Small intestine (tissue), 7 donors: ENCODE data around the gene CD47. TPM values are rescaled to one million over a fixed set of nuclear protein-coding genes. Genes with fewer than 3 reads are reported as not detected.

Experiments used
- DNase-seq, 2 donors: peaks; one replicate each; pipeline versions ENCODE4 v3.0.0 to v3.0.0-alpha.2; 2013
- FAIRE-seq: peaks from 2 replicates; lab custom pipeline; 2012; peaks lifted over from hg19 to GRCh38; lab: Jason Lieb, UNC
- H3K27ac ChIP-seq, 3 donors: one replicate each; pipeline ENCODE4 v1.5.1; 2013; ENCODE audit warnings: low read length in 2 of 3, mild to moderate bottlenecking in 2 of 3, control low read depth in 1 of 3, inconsistent platforms in 1 of 3, low read depth in 1 of 3, moderate library complexity in 1 of 3
- H3K27me3 ChIP-seq, 3 donors: one replicate each; pipeline ENCODE4 v1.6.1; 2013; ENCODE audit warnings: low read length in 3 of 3, inconsistent platforms in 1 of 3; ENCODE audit not compliant: control insufficient read depth in 3 of 3, insufficient read depth in 3 of 3
- H3K36me3 ChIP-seq, 3 donors: one replicate each; pipeline ENCODE4 v1.6.1; 2013; ENCODE audit warnings: low read length in 3 of 3, inconsistent platforms in 1 of 3, low read depth in 1 of 3, mild to moderate bottlenecking in 1 of 3, moderate library complexity in 1 of 3; ENCODE audit not compliant: control insufficient read depth in 3 of 3, insufficient read depth in 2 of 3
- H3K4me1 ChIP-seq, 3 donors: one replicate each; pipeline ENCODE4 v1.6.1; 2013; ENCODE audit warnings: low read length in 2 of 3, inconsistent platforms in 1 of 3, low read depth in 1 of 3, mild to moderate bottlenecking in 1 of 3, moderate library complexity in 1 of 3; ENCODE audit not compliant: control insufficient read depth in 3 of 3, insufficient read depth in 2 of 3
- H3K4me3 ChIP-seq, 3 donors: one replicate each; pipeline ENCODE4 v1.5.1; 2013; ENCODE audit warnings: low read length in 3 of 3, control low read depth in 1 of 3, inconsistent platforms in 1 of 3, low read depth in 1 of 3, mild to moderate bottlenecking in 1 of 3, moderate library complexity in 1 of 3
- H3K9me3 ChIP-seq, 2 donors: one replicate each; pipeline ENCODE4 v1.6.1; 2013; ENCODE audit warnings: low read depth in 1 of 2, low read length in 1 of 2; ENCODE audit not compliant: control insufficient read depth in 2 of 2, insufficient read depth in 1 of 2
- WGBS, 3 donors: extraction: QIAGEN DNeasy Blood & Tissue Kit; methylation state at CpG; one replicate each; pipeline ENCODE4 v1.1.7; 2013; 5-methylcytosine and 5-hydroxymethylcytosine counted together
- polyA plus RNA-seq, 4 donors: library from polyadenylated mRNA; stranded (reverse) in 3 of 4; unstranded in 1 of 4; fragments of 200-250 nt in 3 of 4; fragments of 120-200 nt in 1 of 4; gene quantifications; one replicate each; pipeline versions ENCODE4 v1.2.1 to v1.2.3, GENCODE V29; 2013
- donor health status: healthy with polysubstance abuse.
- donor health status: control.
- donor health status: control.
- donor health status: Bipolar disorder and iron deficiency.
- donor health status: healthy.

CD47 gene
- polyA plus RNA-seq, 4 donors = 18.9 to 68.2 (median 48.2) TPM

DNA sequence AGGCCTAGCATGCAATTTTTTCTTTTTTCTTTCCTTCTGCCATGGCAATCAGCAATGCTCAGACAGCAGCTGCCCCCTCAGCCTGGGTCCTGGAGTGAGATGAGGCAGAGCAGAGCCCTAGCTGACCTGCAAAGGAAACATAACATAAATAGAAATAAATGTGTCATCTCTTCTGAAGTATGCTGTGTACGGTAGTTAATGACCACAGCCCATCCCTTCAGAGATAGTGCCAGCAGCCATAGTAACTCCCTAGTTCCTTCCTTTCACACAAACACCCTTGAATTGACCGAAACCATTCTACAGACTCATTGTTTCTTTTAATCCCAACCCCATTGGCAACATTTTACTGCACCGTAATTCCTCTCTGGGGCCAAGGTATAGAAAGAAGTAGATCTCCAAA, 8.4 kb upstream of the CD47 start:
- Histone ChIP-seq H3K9me3 (no peaks in the 10 kb centered on the region), H3K27me3 (no peaks in the 10 kb centered on the region), H3K4me3 (no peak overlapping the region), H3K36me3 (no peaks in the 10 kb centered on the region), H3K27ac (no peak overlapping the region), H3K4me1 (peaks cover 0 to 12% (median 0%) of the 10 kb centered on the region in 3 donors)
- 59 to 72% (median 61%) methylated on average over 3 of the region's 3 CpGs for WGBS, 3 donors
- DNase-seq (no peak), FAIRE-seq (no peak)

DNA sequence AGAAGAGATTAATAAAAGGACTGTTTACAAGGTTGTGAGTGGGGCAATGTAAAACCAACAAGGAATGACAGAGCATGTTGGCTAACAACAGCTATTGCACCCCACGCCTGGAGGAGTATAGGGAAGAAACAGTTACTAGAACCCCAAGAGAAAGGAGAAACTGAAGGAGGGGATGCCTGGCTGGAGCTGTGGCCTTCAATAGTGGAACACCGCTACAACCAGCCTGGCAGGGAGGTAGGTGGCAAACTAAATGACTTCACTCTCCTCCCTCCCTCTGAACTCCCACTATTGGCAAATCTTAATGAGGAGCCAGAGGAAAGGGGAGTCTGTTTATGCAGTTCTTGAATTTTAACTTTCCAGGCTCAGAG, 7.2 kb upstream of the CD47 start:
- 87 to 96% (median 94%) methylated on average over 2 of the region's 2 CpGs for WGBS, 3 donors
- no peaks in the 10 kb centered on the region for H3K9me3 ChIP-seq
- no peak overlapping the region for H3K4me3 ChIP-seq
- no peaks in the 10 kb centered on the region for H3K36me3 ChIP-seq
- FAIRE-seq = no peak
- H3K27me3 ChIP-seq = no peaks in the 10 kb centered on the region
- DNase-seq = no peak
- peaks cover 0 to 7% (median 0%) of the 10 kb centered on the region in 3 donors for H3K4me1 ChIP-seq
- no peak overlapping the region for H3K27ac ChIP-seq

DNA sequence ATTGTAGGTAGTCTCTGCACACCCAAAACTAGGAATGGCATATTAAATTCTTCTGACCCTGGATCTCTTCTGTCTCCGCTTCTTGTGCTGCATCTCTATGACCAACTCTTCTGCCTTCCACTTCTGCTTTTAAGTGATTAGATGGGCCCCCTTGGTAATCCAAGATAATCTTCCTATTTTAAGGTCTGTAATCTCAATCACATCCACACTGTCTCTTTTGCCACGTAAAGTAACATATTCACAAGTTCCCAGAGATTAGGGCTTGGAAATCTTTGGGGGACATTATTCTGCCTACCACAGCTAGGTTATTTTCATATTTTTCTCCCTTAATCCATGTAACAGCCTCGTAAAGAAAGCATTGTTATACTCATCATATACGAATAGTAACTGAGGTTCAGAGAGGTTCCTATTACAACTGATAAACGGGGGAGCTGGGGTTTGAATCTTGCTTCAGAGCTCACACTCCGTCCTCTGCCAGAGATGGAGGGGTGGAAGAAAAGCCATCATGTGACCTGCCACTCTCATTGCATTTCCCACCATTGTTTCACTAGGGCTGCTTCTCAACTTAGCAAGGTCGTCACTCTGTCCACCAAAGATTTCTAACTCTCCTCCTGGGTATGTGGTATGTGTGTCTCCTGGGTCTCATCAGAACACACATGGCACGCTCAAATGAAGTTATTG, 6.6 kb upstream of the CD47 start:
- no peak for DNase-seq
- H3K4me1 ChIP-seq = peaks cover 0 to 7% (median 0%) of the 10 kb centered on the region in 3 donors
- no peak for FAIRE-seq
- no peaks in the 10 kb centered on the region for H3K36me3 ChIP-seq
- peak overlapping the region in 1 of 3 donors; percentile 63 for H3K27ac ChIP-seq
- H3K9me3 ChIP-seq = no peaks in the 10 kb centered on the region
- peak overlapping the region in 1 of 3 donors; percentile 20 for H3K4me3 ChIP-seq
- 88 to 92% (median 91%) methylated on average over 8 of the region's 8 CpGs for WGBS, 3 donors
- no peaks in the 10 kb centered on the region for H3K27me3 ChIP-seq

DNA sequence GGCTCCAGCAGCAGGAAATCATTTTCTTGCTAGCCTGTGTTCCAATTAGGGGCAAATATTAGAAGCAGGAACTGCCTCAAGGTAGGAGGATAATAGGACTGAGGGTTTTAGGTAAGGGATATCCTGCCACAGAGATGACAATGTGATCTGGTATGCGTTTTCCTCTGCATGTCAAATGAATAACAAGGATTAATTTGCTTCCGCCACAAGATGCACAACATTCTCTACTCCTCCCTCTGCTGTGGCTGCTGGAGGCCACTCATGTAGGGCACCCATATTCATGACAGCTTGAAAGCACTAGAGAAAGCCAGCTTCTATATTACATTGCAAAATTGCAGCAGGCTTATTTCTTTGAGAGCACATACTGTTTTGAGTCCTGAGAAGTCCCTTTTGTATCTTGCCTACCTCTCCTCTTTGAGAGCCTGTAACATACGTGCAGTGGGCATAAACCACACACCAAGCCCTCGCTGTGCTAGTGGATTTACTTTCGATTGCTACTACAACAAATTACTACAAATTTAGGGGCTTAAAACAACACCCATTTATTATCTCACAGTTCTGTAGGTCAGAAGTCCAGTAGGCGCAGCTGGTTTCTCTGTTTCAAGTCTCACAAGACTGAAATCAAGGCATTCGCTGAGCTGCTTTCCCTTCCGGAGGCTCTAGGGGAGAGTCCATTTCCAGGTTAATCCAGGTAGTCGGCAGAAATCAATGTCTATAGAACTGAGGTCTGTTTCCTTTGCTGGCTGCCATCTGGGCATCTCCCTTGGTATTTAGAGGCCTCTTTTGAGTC, 5.9 kb upstream of the CD47 start:
- peak; percentile 82 to 84 for DNase-seq
- H3K4me3 ChIP-seq = peak overlapping the region in 1 of 3 donors; percentile 20
- no peak for FAIRE-seq

DNA sequence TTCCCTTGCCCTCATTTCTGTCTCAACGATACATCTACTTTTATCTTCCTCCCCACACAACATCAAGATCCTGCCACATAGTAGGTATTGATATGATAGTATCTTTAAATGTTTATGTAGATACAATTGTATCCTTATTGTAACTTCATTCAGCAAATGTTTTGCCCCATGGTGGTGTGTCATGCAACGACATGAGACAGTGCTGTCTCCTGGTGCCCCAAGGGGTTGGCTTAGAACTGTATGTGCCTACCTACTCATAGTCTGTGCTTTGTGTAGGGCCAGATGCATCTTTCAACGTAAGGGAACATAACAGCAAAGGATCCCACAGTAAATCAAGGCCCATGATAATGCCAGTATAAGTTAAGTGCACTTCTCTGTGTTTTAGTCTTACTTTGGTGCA, 2.8 kb upstream of the CD47 start:
- Histone ChIP-seq H3K9me3 (no peaks in the 10 kb centered on the region), H3K27ac (no peak overlapping the region), H3K4me3 (no peak overlapping the region), H3K36me3 (no peaks in the 10 kb centered on the region), H3K4me1 (peaks cover 0 to 7% (median 0%) of the 10 kb centered on the region in 3 donors), H3K27me3 (no peaks in the 10 kb centered on the region)
- 82 to 92% (median 91%) methylated on average over 3 of the region's 3 CpGs for WGBS, 3 donors
- DNase-seq (no peak), FAIRE-seq (no peak)

More for the DNA sequence above, 5.9 kb upstream of the CD47 start:
- Histone ChIP-seq H3K4me1 (peaks cover 0 to 7% (median 0%) of the 10 kb centered on the region in 3 donors), H3K27me3 (no peaks in the 10 kb centered on the region), H3K27ac (peak overlapping the region in 2 of 3 donors; percentile 12 to 63), H3K36me3 (no peaks in the 10 kb centered on the region), H3K9me3 (no peaks in the 10 kb centered on the region)
- WGBS, 3 donors = 28 to 58% (median 36%) methylated on average over 9 of the region's 9 CpGs

DNA sequence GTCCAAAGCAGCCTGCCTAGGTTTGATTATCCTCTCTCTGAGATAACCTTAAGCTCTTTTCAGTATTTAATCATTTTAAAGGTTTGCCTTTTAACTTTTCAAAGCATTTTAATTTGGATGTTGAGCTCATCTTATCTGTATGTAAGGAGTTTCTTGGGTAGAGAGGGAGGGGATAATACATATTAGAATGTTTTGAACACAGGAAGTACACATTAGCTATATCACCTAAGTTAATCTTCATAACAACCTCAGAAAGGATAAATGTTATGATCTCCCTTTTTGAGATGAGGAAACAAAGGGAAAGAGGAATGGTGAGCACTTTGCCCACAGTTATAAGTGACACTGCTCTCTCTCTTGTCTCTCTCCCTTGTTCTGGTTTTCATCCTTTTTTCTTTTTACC, 2.2 kb upstream of the CD47 start:
- FAIRE-seq (no peak), DNase-seq (no peak)
- Histone ChIP-seq H3K4me3 (no peak overlapping the region), H3K9me3 (no peaks in the 10 kb centered on the region), H3K27ac (no peak overlapping the region), H3K36me3 (no peaks in the 10 kb centered on the region), H3K4me1 (peaks cover 0 to 7% (median 0%) of the 10 kb centered on the region in 3 donors), H3K27me3 (no peaks in the 10 kb centered on the region)

DNA sequence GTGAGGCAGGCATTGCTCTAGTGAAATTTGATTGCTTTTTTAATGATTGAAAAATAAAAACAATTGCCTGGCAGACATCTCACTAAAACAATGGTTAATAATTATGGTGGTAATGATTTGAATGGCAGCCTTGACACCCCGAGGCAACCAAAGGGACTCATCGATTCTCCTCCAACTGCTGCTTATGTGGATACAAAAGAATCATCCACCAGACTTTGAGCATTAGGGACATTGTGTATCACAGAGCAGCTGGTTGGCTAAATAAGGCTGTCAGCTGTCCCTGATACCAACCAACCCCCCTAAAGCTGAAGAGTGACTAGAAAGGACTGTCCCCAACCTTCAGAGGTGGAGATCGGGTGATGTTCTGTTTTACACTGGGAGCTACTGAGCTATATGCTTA, 1.7 kb upstream of the CD47 start:
- FAIRE-seq (no peak), DNase-seq (no peak)
- Histone ChIP-seq H3K27ac (no peak overlapping the region), H3K4me1 (peaks cover 0 to 7% (median 0%) of the 10 kb centered on the region in 3 donors), H3K4me3 (no peak overlapping the region), H3K27me3 (no peaks in the 10 kb centered on the region), H3K9me3 (no peaks in the 10 kb centered on the region), H3K36me3 (no peaks in the 10 kb centered on the region)
- WGBS, 3 donors = 86 to 93% (median 91%) methylated on average over 3 of the region's 3 CpGs

DNA sequence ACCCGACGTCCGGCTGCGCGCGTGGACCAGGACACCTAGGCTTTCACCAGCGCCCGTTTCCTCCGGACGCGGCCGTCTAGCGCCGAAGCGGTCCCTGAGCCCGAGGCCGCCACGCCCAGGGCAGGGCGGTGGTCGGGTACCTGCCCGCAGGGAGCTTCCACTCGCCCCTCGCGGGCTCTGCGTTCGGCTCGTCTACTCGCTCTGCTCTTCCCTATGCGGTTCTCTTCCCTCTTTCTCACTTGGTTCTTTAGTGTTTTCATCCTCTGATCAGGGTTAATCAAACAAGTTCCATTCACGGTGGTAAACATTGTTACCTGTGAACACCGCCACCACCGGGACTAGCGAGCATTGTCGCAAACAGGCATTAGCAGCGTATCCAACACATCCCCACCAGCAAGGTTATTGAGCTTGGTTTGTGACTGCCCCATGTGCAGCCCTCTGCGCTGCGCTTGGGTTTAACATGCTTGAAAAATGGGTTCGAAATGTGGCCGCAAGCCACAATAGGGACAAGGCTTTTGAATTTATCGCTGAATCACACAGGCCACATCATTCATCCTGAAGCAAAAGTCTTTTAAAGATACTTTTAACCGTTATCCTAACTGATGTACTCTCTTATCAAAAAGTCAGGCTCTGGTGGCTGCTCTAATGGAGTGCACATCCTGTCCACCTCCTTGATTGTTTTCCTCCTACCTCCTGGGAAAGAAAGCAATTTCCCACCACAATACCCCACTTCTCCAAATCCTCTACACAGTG, 843 bp upstream of the CD47 start:
- H3K36me3 ChIP-seq = no peaks in the 10 kb centered on the region
- DNase-seq = peak in 1 of 2 donors; percentile 34
- no peak for FAIRE-seq
- H3K27ac ChIP-seq = peak overlapping the region; percentile 49 to 75 (median 75)
- 28 to 35% (median 28%) methylated on average over 33 to 41 of the region's 41 CpGs for WGBS, 3 donors
- no peaks in the 10 kb centered on the region for H3K9me3 ChIP-seq
- H3K4me3 ChIP-seq = peak overlapping the region; percentile 60 to 79 (median 74)
- no peaks in the 10 kb centered on the region for H3K27me3 ChIP-seq
- peaks cover 0 to 5% (median 4%) of the 10 kb centered on the region in 3 donors for H3K4me1 ChIP-seq
